ENCODE results near the gene SSBP3.

SSBP3 gene

GRCh38 chr1:54193453-54193852, 212.7 kb downstream of the SSBP3 start:
- H3K4me3 ChIP-seq (replicated peaks; ENCODE audit: low read depth, low read length), result no peak overlapping the region
- TF ChIP-seq, protein P1, sequence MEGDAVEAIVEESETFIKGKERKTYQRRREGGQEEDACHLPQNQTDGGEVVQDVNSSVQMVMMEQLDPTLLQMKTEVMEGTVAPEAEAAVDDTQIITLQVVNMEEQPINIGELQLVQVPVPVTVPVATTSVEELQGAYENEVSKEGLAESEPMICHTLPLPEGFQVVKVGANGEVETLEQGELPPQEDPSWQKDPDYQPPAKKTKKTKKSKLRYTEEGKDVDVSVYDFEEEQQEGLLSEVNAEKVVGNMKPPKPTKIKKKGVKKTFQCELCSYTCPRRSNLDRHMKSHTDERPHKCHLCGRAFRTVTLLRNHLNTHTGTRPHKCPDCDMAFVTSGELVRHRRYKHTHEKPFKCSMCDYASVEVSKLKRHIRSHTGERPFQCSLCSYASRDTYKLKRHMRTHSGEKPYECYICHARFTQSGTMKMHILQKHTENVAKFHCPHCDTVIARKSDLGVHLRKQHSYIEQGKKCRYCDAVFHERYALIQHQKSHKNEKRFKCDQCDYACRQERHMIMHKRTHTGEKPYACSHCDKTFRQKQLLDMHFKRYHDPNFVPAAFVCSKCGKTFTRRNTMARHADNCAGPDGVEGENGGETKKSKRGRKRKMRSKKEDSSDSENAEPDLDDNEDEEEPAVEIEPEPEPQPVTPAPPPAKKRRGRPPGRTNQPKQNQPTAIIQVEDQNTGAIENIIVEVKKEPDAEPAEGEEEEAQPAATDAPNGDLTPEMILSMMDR (IDR thresholded peaks at IDR 0.05; ENCODE audit: low read length, missing control alignments), result no peak
- DNase-seq (ENCODE audit: low read depth), result no peak

DNA sequence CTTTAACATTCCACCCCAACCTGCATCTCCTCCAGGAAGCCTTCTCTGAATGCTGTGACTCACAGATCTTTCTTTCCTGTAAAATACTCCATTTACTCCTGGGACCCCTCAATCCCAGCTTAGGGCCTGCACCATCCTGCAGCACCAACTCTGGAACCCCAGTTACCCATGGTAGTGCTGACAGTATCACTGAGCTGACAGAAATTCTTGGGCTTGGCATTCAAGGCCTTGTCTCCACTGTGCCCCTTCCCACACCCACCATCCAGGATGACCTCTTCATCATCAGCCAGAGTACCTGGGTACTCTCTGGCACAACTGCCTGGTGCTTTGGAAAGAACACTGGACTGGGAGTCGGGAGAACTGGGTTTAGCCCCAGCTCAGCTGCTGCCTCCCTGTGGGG, 214.7 kb downstream of the SSBP3 start:
- TF ChIP-seq, protein P1 (IDR thresholded peaks at IDR 0.05; ENCODE audit: low read length, missing control alignments), result no peak
- DNase-seq (ENCODE audit: low read depth), result no peak
- no peak overlapping the region for H3K4me3 ChIP-seq (replicated peaks; ENCODE audit: low read depth, low read length)

DNA sequence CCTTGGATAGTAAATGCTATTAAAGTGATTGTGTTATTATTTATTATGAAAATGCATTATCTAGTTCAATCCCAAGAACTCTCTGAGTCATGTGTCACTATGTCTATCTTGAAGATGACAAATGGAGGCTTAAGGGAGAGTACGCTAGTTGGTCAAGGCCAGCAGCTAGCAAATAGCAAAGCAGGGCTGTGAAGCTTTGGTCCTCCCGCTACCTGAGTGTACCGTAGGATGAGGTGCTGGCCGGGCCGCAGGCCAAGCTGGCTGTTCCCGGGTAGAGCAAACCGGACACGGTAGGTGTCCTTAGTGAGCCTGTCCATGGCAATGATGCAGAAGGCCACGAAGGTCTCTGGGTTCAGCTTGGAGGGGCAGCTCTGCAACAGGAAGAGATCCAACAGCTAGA, 215.7 kb downstream of the SSBP3 start:
- H3K4me3 ChIP-seq (replicated peaks; ENCODE audit: low read depth, low read length), result no peak overlapping the region
- TF ChIP-seq, protein P1 (IDR thresholded peaks at IDR 0.05; ENCODE audit: low read length, missing control alignments), result no peak
- DNase-seq (ENCODE audit: low read depth), result no peak

GRCh38 chr1:54188291-54188690, 217.9 kb downstream of the SSBP3 start:
- TF ChIP-seq, protein P1 (IDR thresholded peaks at IDR 0.05; ENCODE audit: low read length, missing control alignments), result no peak
- no peak for DNase-seq (ENCODE audit: low read depth)
- no peak overlapping the region for H3K4me3 ChIP-seq (replicated peaks; ENCODE audit: low read depth, low read length)

DNA sequence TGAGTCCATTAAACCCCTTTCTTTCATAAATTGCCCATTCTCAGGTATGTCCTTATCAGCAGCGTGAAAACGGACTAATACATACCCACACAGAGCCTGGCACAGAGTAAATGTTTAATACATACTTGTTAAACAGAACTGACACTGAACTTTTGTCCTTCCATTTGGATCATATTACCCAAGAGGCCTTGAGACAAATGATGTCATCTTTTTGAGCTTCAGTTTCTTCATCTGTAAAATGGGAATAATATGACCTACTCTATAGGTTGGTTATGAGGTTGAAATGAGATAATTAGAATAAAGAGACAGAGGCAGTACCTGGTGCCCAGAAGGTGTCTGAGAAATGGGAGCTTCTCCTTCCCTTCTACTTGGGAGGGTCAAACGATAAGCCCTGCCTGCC, 220.1 kb downstream of the SSBP3 start:
- TF ChIP-seq, protein P1 (IDR thresholded peaks at IDR 0.05; ENCODE audit: low read length, missing control alignments), result no peak
- no peak for DNase-seq (ENCODE audit: low read depth)

DNA sequence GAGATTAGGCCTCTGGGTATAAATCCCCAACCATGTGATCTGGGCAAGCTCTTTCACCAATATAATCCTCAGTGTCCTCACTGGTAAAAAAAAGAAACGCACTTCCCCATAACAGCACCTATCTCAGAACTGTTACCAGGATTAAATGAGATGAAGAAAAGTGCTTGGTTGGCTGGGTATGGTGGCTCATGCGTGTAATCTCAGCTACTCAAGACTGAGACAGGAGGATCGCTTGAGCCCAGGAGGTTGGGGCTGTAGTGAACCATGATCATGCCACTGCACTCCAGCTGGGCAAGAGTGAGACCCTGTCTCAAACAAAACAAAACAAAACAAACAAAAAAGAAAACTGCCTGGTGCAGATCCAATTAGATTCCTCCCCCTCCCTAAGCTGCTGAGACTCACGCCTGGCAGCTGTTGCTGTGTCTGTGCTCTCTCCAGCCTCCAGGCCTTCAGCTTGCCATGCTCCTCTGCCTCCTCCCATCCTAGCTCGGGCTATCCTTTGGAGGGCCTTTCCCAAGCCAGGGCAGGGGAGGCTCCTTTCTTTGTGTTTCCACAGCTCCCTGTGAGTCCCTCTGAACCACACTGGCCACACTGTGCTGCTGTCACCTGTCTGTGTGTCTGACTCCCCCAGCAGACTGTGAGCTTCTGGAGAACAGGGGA, 225.4 kb downstream of the SSBP3 start:
- no peak for DNase-seq (ENCODE audit: low read depth)
- TF ChIP-seq, protein P1 (IDR thresholded peaks at IDR 0.05; ENCODE audit: low read length, missing control alignments), result no peak
- H3K4me3 ChIP-seq (replicated peaks; ENCODE audit: low read depth, low read length), result no peak overlapping the region

More for the DNA sequence above, 220.1 kb downstream of the SSBP3 start:
- H3K4me3 ChIP-seq (replicated peaks; ENCODE audit: low read depth, low read length), result no peak overlapping the region

Data from fibroblast of pulmonary artery (primary cell).